ENCODE measurements around the gene LRBA.
A peak's percentile ranks its signal among the peaks of the same experiment; 100 is the strongest.
"Not testable (repeated sequence)": the region's sequence is repeated elsewhere in the genome, so short reads cannot be mapped to it uniquely, and the experiment has no call there.

LRBA gene

GRCh38 chr4:150765216-150765615 lies 249.9 kb downstream of the LRBA start:
- no peak for DNase-seq (ENCODE audit: low read depth)
- no peak overlapping the region for H3K4me3 ChIP-seq (ENCODE audit: low read length)
- TF ChIP-seq, protein P1, sequence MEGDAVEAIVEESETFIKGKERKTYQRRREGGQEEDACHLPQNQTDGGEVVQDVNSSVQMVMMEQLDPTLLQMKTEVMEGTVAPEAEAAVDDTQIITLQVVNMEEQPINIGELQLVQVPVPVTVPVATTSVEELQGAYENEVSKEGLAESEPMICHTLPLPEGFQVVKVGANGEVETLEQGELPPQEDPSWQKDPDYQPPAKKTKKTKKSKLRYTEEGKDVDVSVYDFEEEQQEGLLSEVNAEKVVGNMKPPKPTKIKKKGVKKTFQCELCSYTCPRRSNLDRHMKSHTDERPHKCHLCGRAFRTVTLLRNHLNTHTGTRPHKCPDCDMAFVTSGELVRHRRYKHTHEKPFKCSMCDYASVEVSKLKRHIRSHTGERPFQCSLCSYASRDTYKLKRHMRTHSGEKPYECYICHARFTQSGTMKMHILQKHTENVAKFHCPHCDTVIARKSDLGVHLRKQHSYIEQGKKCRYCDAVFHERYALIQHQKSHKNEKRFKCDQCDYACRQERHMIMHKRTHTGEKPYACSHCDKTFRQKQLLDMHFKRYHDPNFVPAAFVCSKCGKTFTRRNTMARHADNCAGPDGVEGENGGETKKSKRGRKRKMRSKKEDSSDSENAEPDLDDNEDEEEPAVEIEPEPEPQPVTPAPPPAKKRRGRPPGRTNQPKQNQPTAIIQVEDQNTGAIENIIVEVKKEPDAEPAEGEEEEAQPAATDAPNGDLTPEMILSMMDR (conservative IDR thresholded peaks at IDR 0.05; ENCODE audit: low read depth, low read length): no peak

DNA sequence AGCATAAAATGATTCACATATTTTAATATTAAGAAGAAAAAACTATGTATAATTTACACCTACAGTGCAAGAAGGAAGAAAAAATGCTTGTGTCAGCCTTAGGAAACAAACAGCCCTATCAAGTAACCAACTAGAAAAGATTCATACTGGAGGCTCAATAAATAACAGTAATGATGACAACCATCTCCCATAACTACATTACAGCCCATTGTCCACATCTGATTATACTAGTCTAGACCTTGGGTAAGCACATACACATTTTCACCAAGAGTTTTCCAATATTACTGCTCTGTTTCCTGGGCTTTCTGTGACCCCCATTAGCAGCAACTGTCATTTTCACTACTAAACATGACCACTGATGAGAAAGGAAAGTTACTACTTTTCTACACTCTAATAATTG lies 263.4 kb downstream of the LRBA start:
- TF ChIP-seq, protein P1 (conservative IDR thresholded peaks at IDR 0.05; ENCODE audit: low read depth, low read length): no peak
- no peak for DNase-seq (ENCODE audit: low read depth)

DNA sequence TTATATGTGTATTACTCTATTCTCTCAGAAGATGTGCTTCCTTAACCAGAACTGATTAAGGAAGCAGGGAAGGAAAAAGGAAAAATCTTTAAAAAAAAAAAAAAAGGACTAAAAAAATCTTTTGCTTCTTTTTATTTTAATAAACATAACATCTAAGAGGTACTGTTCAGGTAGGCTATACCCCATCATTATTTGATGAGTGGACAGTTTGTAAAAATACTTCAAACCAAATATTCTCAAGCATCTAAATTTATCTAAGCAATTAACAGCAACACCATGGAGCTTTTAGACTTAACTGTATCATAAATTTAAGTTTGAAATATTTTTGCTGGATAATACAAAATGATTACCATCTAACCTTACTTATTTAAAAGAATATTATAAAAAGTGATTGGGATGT lies 264.3 kb downstream of the LRBA start:
- no peak overlapping the region for H3K4me3 ChIP-seq (ENCODE audit: low read length)
- TF ChIP-seq, protein P1 (conservative IDR thresholded peaks at IDR 0.05; ENCODE audit: low read depth, low read length): no peak
- DNase-seq (ENCODE audit: low read depth): no peak

More for the DNA sequence above, 263.4 kb downstream of the LRBA start:
- no peak overlapping the region for H3K4me3 ChIP-seq (ENCODE audit: low read length)

GRCh38 chr4:150746156-150746555 lies 268.9 kb downstream of the LRBA start:
- H3K4me3 ChIP-seq (ENCODE audit: low read length): no peak overlapping the region
- TF ChIP-seq, protein P1 (conservative IDR thresholded peaks at IDR 0.05; ENCODE audit: low read depth, low read length): no peak
- DNase-seq (ENCODE audit: low read depth): peak; percentile 12

- no peak for DNase-seq (ENCODE audit: low read depth)
- H3K4me3 ChIP-seq (ENCODE audit: low read length): no peak overlapping the region
- TF ChIP-seq, protein P1 (conservative IDR thresholded peaks at IDR 0.05; ENCODE audit: low read depth, low read length): no peak
Measured at GRCh38 chr4:150744570-150744969, 270.5 kb downstream of the LRBA start.

DNA sequence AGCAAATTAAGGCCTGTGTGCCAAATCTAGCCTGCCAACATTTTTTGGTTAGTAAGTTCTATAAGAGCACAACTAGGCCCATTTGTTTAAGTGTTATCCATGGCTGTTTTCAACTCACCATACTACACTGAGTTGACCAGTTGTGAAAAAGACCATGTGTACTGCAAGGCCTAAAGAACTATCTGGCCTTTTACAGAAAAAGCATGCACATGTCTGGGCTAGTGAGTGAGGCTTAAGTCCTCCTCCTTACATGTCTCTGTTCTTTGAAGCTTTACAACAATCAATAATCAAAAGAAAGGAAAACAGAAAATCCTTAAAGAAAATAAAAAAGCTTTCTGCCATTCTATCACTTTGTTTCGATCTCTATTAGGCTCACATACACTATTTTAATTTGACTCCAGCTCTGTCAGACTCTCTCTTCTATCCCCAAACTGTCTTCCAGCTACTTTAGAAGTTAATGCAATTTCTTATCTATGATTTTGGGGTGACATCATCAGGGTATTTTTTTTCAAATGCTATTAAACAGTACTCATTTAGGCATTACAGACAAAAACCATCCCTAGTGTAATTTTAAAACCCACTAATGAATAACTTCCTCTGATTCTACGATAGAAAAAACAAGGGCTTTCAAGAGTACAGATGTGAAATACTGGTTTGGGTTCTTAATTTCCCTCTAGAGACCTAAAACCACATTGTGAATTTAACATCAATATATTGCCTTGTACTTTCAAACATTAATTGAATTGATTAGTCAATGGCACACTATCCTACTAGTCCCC lies 271.3 kb downstream of the LRBA start:
- no peak overlapping the region for H3K4me3 ChIP-seq (ENCODE audit: low read length)
- TF ChIP-seq, protein P1 (conservative IDR thresholded peaks at IDR 0.05; ENCODE audit: low read depth, low read length): no peak
- DNase-seq (ENCODE audit: low read depth): no peak

GRCh38 chr4:150742930-150743329 lies 272.2 kb downstream of the LRBA start:
- H3K4me3 ChIP-seq (ENCODE audit: low read length); DNase-seq (ENCODE audit: low read depth): not testable (repeated sequence)
